Measurements from ENCODE around the gene PLSCR3.
"Not testable (repeated sequence)": the region's sequence is repeated elsewhere in the genome, so short reads cannot be mapped to it uniquely, and the experiment has no call there.

The PLSCR3 gene

DNA sequence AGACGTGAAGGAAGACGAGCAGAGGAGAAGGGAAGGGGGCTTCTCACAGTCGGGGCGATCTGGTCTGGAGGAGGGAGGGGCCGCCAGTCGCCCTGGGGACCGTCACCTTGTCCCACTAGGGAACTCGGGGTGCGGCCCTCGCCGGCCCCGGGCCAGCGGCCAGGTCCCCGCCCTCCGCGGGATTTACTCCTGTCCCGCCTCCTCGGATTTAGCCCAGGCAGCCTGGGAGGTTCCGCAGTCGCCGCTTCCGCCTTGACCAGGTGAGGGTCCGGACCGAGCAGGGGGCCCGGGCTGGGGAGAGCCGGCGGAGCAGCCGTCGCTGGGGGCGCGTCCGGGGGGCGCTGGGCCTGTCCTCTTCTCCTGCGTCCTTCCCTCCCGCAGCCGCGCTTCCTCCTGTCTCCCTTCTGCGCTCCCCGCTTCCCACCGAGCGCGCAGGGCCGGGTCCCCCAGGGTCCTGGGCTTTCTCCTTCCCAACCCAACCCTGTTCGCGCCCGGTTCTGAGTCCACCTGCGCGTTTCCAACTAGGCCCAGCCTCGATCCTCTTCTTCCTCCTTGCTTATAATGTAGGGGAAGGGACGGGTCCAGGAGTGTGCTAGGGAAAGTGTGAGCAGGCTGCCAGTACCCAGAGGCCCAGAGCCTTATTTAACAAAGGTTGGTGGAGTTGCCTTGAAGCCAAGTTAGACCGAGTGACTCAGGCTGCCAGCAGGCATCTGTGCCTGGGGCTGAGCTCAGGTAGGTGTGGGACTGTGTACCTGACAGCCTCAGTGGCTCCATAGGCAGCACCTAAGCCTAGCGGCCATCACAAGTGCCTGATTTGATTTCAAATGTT is 13.3 kb downstream of the PLSCR3 start, which contains the start of gene TNK1:
Gene TNK1 (plus strand): TSS at position 235 of the 829 bp plus-strand sequence. CDS start 1,838 bp downstream, outside the sequence.
- DNase-seq (ENCODE audit: low read depth in 3 of 3), result no peak

- no peak for DNase-seq (ENCODE audit: low read depth in 3 of 3)
These were observed 14.0 kb downstream of the PLSCR3 start for GRCh38 chr17:7380321-7380720.

DNA sequence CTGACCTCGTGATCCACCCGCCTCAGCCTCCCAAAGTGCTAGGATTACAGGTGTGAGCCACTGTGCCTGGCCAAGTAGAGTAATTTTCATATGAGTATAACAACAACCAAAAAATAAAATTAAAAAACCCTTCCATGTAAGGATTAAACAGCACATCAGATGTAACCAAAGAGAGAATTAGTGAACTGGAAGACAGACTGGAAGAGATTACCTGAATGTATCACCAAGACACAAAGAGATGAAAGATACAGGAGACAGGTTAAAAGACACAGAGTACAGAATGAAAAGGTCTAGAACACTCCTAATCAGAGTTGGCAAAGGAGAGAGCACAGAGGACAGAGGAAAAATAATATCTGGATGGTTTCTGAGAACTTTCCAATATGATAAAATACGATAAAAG is 15.2 kb downstream of the PLSCR3 start:
- no peak for DNase-seq (ENCODE audit: low read depth in 3 of 3)

- DNase-seq (ENCODE audit: low read depth in 3 of 3), result no peak
These were observed 20.0 kb downstream of the PLSCR3 start for GRCh38 chr17:7374353-7374752.

GRCh38 chr17:7370853-7371252 is 23.5 kb downstream of the PLSCR3 start:
- no peak for DNase-seq (ENCODE audit: low read depth in 3 of 3)

DNA sequence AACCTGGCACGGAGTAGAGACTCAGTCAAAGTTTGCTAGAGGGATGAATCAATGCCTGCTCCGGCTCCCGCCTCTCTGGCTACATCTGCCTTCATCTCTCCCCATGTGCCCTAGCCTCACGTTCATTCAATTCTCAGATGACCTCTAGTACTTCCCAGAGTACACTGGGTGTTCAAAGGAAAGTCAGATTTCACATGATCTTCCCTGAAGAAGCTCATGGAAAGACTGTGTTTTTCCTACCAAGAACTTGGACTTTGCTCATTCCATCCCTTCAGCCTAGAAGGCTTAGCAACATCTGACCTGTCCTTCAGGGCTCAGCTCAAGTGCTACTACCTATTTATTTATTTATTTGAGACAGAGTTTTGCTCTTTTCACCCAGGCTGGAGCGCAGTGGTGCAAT is 24.5 kb downstream of the PLSCR3 start:
- no peak for DNase-seq (ENCODE audit: low read depth in 3 of 3)

DNA sequence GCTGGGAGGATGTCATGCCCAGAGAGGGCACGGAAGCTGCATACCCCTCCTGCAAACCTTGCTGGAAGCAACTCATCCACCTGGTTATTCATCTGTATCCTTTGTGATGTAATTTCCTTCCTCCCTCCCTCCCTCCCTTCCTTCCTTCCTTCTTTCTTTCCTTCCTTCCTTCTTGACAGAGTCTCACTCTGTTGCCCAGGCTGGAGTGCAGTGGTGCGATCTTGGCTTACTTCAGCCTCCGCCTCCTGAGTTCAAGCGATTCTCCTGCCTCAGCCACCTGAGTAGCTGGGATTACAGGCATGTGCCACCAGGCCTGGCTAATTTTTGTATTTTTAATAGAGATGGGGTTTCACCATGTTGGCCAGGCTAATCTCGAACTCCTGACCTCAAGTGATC is 25.7 kb downstream of the PLSCR3 start:
- not testable (repeated sequence) for DNase-seq (ENCODE audit: low read depth in 3 of 3)

DNA sequence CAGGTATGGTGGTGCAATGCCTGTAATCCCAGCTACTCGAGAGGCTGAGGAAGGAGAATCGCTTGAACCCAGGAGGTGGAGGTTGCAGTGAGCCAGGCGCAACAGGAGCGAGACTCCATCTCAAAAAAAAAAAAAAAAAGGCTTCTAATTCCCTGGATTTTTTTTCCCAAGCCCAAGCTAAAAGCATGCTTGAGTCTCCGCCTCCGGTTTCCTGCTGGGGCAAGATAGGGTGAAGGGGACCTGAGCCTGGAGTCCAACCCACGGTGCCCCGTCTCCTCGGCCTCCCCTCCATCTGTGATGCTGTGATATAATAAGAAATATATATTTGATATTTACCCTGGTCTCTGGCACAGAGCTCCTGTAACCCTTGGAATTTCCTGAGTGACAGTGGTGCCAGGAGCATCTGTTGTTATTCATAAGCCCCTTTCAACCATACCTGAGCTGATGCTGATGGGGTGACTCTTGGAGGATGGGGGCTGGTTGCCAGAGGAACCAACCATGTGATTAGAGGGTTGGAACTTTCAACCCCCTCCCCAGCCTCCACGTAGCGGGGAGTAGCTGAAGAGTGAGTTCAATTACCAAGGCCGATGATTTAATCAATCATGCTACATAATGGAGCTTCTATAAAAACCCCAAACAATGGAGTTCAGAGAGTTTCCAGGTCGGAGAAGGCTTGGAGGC is 26.3 kb downstream of the PLSCR3 start:
- DNase-seq (ENCODE audit: low read depth in 3 of 3), result no peak

DNA sequence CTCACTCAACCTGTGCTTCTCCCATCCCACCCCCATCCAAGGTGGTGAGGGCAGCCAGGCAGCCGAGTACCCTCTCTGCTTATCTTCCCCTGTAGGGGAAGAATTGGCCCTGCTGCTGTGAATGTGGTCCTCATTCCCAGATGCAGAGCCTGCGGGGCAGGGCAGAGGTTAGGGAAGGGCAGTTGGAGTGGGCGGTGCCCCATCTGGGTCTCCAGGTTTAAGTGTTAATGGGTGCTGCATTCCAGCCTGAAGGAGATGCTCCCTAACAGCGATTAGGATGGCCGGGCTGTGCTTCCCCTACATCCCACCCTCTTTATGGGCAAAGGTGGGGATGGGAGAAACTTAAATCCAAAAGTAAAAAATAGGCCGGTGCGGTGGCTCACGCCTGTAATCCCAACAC is 27.2 kb downstream of the PLSCR3 start:
- DNase-seq (ENCODE audit: low read depth in 3 of 3), result no peak

DNA sequence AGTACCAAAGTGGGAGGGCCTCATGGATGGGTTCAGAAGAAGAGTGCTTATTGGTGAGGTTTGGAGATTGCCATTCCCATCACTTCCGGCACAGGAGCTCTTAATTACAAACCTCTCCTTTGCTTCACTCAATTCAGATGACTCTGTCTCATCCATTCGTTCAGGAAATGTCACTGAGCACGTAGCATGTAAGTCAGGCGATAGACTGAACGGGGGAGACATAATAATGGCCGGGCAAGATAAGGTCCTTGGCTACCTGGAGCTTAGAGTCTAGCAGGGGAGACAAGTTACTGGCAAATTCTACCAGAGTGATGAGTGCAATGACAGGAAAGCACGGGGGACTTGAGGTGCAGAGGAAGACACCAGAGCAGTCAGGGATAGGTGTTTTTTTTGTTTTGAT is 28.4 kb downstream of the PLSCR3 start:
- not testable (repeated sequence) for DNase-seq (ENCODE audit: low read depth in 3 of 3)

DNA sequence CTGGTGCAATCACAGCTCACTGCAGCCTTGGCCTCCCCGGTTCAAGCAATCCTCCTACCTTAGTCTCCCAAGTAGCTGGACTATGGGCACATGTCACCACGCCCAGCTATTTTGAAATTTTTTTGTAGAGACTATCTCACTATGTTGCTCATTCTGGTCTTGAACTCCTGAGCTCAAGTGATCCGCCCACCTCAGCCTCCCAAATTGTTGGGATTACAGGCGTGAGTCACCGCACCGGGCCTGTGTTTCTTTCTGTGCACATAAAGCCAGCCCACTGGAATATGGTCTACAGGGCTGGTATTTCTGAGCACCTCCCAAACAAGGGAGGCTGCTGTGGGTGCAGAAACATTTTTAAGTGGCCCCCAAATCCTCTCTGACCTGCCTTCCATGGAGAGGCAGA is 31.0 kb downstream of the PLSCR3 start:
- no peak for DNase-seq (ENCODE audit: low read depth in 3 of 3)

DNA sequence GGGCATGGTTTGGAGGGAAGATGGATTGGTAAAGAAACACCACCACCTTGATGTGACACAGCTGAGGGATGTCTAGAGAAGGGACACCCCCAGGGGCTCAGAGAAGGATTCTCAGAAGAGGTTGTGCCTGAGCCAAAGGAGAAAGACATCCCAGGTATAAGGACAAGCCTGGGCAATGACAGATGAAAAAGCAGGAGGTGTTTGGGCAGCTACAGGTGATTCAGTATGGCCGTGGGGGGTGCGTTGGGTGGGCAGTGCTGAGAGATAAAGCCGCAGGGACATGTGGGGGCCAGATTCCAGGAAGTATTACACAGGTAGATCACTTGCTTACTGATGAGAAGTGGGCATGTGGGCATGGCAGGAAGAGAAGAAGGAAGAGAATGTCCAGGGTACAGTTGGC is 32.4 kb downstream of the PLSCR3 start:
- DNase-seq (ENCODE audit: low read depth in 3 of 3), result no peak

DNA sequence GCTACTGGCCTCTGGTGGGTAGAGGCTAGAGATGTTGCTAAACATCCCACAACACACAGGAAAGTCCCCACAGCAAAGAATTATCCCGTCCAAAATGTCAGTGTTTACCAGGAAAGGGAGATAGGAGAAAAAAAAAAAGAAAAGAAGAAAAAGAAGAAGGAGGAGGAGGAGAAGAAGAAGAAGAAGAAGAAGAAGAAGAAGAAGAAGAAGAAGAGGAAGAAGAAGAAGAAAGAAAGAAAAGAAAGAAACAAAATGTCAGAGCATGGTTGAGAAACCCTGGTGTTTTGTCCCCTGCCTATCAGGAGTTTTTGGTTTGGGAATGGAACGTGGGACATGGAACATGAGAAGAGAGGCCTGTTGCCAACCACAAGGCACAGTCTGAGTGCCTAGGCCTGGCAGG is 36.9 kb downstream of the PLSCR3 start:
- DNase-seq (ENCODE audit: low read depth in 3 of 3), result no peak

- DNase-seq (ENCODE audit: low read depth in 3 of 3), result no peak
These were observed 37.6 kb downstream of the PLSCR3 start for GRCh38 chr17:7356756-7357155.

DNA sequence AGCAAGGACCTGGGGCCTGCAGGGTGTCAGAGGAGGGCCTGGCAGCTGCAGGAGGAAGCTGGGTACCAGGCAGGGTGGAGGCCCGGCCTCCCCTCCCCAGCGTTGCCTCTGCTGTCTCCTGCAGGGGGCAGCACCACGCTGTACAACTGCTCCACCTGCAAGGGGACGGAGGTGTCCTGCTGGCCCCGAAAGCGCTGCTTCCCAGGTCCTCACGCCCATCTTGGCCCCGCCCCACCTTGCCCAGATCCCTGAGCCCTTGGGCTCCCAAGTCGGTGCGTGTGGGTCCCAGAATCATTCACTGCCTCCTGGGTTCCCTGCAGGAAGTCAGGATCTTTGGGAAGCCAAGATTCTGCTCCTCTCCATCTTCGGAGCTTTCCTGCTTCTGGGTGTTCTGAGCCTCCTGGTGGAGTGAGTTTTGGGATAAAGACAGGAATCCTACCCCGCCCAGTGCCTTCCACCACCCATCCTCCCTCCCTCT is 38.2 kb downstream of the PLSCR3 start:
- peak; percentile 68 to 79 (median 73) for DNase-seq (ENCODE audit: low read depth in 3 of 3)

GRCh38 chr17:7355573-7355972 is 38.8 kb downstream of the PLSCR3 start:
- DNase-seq (ENCODE audit: low read depth in 3 of 3), result no peak

- DNase-seq (ENCODE audit: low read depth in 3 of 3), result no peak
These were observed 39.3 kb downstream of the PLSCR3 start, which contains the start of gene TMEM95 for GRCh38 chr17:7355053-7355452. TMEM95 (plus strand) TSS chr17:7355156; CDS start chr17:7355205, 49 bp downstream.

- no peak for DNase-seq (ENCODE audit: low read depth in 3 of 3)
These were observed 40.0 kb downstream of the PLSCR3 start for GRCh38 chr17:7354262-7354843.

DNA sequence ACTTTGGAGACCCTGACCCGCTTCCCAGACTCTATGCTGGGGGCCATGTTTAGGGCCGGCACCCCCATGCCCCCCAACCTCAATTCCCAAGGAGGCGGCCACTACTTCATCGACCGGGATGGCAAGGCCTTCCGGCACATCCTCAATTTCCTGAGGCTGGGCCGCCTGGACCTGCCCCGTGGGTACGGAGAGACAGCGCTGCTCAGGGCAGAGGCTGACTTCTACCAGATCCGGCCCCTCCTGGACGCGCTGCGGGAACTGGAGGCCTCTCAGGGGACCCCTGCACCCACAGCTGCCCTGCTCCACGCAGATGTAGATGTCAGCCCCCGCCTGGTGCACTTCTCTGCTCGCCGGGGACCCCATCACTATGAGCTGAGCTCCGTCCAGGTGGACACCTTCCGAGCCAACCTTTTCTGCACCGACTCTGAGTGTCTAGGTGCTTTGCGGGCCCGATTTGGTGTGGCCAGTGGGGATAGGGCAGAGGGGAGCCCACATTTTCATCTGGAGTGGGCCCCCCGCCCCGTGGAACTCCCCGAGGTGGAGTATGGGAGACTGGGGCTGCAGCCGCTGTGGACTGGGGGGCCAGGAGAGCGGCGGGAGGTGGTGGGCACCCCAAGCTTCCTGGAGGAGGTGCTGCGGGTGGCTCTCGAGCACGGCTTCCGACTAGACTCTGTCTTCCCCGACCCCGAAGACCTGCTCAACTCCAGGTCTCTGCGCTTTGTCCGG is 41.3 kb downstream of the PLSCR3 start:
- no peak for DNase-seq (ENCODE audit: low read depth in 3 of 3)

GRCh38 chr17:7352503-7352889 is 41.8 kb downstream of the PLSCR3 start:
- no peak for DNase-seq (ENCODE audit: low read depth in 3 of 3)

GRCh38 chr17:7351665-7352502 is 42.4 kb downstream of the PLSCR3 start, which contains the start of gene KCTD11:
KCTD11 (plus strand) TSS chr17:7352162.
- peak; percentile 48 to 63 (median 51) for DNase-seq (ENCODE audit: low read depth in 3 of 3)
